Measurements from ENCODE around the gene MRPS9.
A peak's percentile ranks its signal among the peaks of the same experiment; 100 is the strongest.

The MRPS9 gene

GRCh38 chr2:105141099-105141614 lies 103.3 kb downstream of the MRPS9 start:
- no peak overlapping the region for H2AFZ ChIP-seq (ENCODE audit: low read depth)
- H4K20me1 ChIP-seq (ENCODE audit: insufficient read depth) = no peaks in the 10 kb centered on the region
- H3K27ac ChIP-seq = no peak overlapping the region
- TF ChIP-seq CTCF (conservative IDR thresholded peaks at IDR 0.05; ENCODE audit: low read depth, low read length) = no peak
- no peak overlapping the region for H3K4me2 ChIP-seq
- H3K4me1 ChIP-seq (ENCODE audit: low read depth, poor library complexity, severe bottlenecking) = peaks cover 7% of the 10 kb centered on the region
- no peaks in the 10 kb centered on the region for H3K27me3 ChIP-seq (ENCODE audit: insufficient read depth, low read depth)
- H3K9ac ChIP-seq = no peak overlapping the region
- no peak overlapping the region for H3K4me3 ChIP-seq (IDR thresholded peaks at IDR 0.05; ENCODE audit: insufficient read depth, low read depth, low read length)
- no peaks in the 10 kb centered on the region for H3K79me2 ChIP-seq (ENCODE audit: insufficient read depth, low read depth)
- H3K36me3 ChIP-seq (ENCODE audit: insufficient read depth) = no peaks in the 10 kb centered on the region

GRCh38 chr2:105142239-105142638 lies 104.4 kb downstream of the MRPS9 start:
- Histone ChIP-seq H3K9ac (no peak overlapping the region), H3K4me1 (ENCODE audit: low read depth, poor library complexity, severe bottlenecking) (peaks cover 7% of the 10 kb centered on the region), H3K27ac (no peak overlapping the region), H4K20me1 (ENCODE audit: insufficient read depth) (no peaks in the 10 kb centered on the region), H3K27me3 (ENCODE audit: insufficient read depth, low read depth) (no peaks in the 10 kb centered on the region), H3K4me2 (no peak overlapping the region), H2AFZ (ENCODE audit: low read depth) (no peak overlapping the region), H3K4me3 (IDR thresholded peaks at IDR 0.05; ENCODE audit: insufficient read depth, low read depth, low read length) (no peak overlapping the region), H3K36me3 (ENCODE audit: insufficient read depth) (no peaks in the 10 kb centered on the region), H3K79me2 (ENCODE audit: insufficient read depth, low read depth) (no peaks in the 10 kb centered on the region)
- no peak for TF ChIP-seq CTCF (conservative IDR thresholded peaks at IDR 0.05; ENCODE audit: low read depth, low read length)

- Histone ChIP-seq H3K9ac (no peak overlapping the region), H3K27me3 (ENCODE audit: insufficient read depth, low read depth) (no peaks in the 10 kb centered on the region), H3K4me2 (peak overlapping the region; percentile 29; the same call in 1 of the 2 replicates), H3K27ac (no peak overlapping the region), H3K4me3 (IDR thresholded peaks at IDR 0.05; ENCODE audit: insufficient read depth, low read depth, low read length) (no peak overlapping the region), H2AFZ (ENCODE audit: low read depth) (peak overlapping the region; percentile 69), H4K20me1 (ENCODE audit: insufficient read depth) (no peaks in the 10 kb centered on the region), H3K4me1 (ENCODE audit: low read depth, poor library complexity, severe bottlenecking) (peaks cover 7% of the 10 kb centered on the region), H3K36me3 (ENCODE audit: insufficient read depth) (no peaks in the 10 kb centered on the region), H3K79me2 (ENCODE audit: insufficient read depth, low read depth) (no peaks in the 10 kb centered on the region)
- no peak for TF ChIP-seq CTCF (conservative IDR thresholded peaks at IDR 0.05; ENCODE audit: low read depth, low read length)
Observed at GRCh38 chr2:105143094-105143466, 105.2 kb downstream of the MRPS9 start.

GRCh38 chr2:105143467-105144151 lies 105.7 kb downstream of the MRPS9 start:
- H3K4me2 ChIP-seq = peak overlapping the region; percentile 29; the same call in 1 of the 2 replicates
- H3K27ac ChIP-seq = no peak overlapping the region
- H2AFZ ChIP-seq (ENCODE audit: low read depth) = peak overlapping the region; percentile 69
- no peaks in the 10 kb centered on the region for H4K20me1 ChIP-seq (ENCODE audit: insufficient read depth)
- no peaks in the 10 kb centered on the region for H3K36me3 ChIP-seq (ENCODE audit: insufficient read depth)
- no peak for TF ChIP-seq CTCF (conservative IDR thresholded peaks at IDR 0.05; ENCODE audit: low read depth, low read length)
- H3K4me1 ChIP-seq (ENCODE audit: low read depth, poor library complexity, severe bottlenecking) = peaks cover 7% of the 10 kb centered on the region
- H3K9ac ChIP-seq = no peak overlapping the region
- H3K79me2 ChIP-seq (ENCODE audit: insufficient read depth, low read depth) = no peaks in the 10 kb centered on the region
- no peak overlapping the region for H3K4me3 ChIP-seq (IDR thresholded peaks at IDR 0.05; ENCODE audit: insufficient read depth, low read depth, low read length)
- no peaks in the 10 kb centered on the region for H3K27me3 ChIP-seq (ENCODE audit: insufficient read depth, low read depth)
